ENCODE measurements around the gene LYSMD1.

GRCh38 chr1:151144474-151145303, 21.0 kb downstream of the LYSMD1 start:
- no peak for TF ChIP-seq CTCF (IDR thresholded peaks at IDR 0.05; ENCODE audit: extremely low read depth in 1 of 2, insufficient read depth in 1 of 2, low read depth in 1 of 2, low read length in 2 of 2)
- no peak for TF ChIP-seq MAX (IDR thresholded peaks at IDR 0.05; ENCODE audit: insufficient read depth, insufficient read length)
- no peak for TF ChIP-seq POLR2A (IDR thresholded peaks at IDR 0.05; ENCODE audit: low read depth, low read length)
- no peak for TF ChIP-seq POLR2AphosphoS5 (IDR thresholded peaks at IDR 0.05; ENCODE audit: insufficient read depth, low read depth, low read length)
- no peak for TF ChIP-seq FOS (IDR thresholded peaks at IDR 0.05; ENCODE audit: borderline replicate concordance, insufficient read depth, low read length)
- TF ChIP-seq EZH2 (IDR thresholded peaks at IDR 0.05; ENCODE audit: borderline replicate concordance, low read depth, low read length, severe bottlenecking): no peak
- TF ChIP-seq GATA2 (IDR thresholded peaks at IDR 0.05; ENCODE audit: insufficient read depth, insufficient read length, low read depth, low read length): no peak
- no peak for TF ChIP-seq MYC (IDR thresholded peaks at IDR 0.05; ENCODE audit: low read depth, low read length)
- no peak for TF ChIP-seq JUN (IDR thresholded peaks at IDR 0.05; ENCODE audit: borderline replicate concordance, insufficient read depth, insufficient read length, low read depth)
